ENCODE measurements around the gene CABP7. TPM values are rescaled to one million over a fixed set of nuclear protein-coding genes. Genes with fewer than 3 reads are reported as not detected.

CABP7 gene
- total RNA-seq, 2 donors from 2014 or later = not detected

DNA sequence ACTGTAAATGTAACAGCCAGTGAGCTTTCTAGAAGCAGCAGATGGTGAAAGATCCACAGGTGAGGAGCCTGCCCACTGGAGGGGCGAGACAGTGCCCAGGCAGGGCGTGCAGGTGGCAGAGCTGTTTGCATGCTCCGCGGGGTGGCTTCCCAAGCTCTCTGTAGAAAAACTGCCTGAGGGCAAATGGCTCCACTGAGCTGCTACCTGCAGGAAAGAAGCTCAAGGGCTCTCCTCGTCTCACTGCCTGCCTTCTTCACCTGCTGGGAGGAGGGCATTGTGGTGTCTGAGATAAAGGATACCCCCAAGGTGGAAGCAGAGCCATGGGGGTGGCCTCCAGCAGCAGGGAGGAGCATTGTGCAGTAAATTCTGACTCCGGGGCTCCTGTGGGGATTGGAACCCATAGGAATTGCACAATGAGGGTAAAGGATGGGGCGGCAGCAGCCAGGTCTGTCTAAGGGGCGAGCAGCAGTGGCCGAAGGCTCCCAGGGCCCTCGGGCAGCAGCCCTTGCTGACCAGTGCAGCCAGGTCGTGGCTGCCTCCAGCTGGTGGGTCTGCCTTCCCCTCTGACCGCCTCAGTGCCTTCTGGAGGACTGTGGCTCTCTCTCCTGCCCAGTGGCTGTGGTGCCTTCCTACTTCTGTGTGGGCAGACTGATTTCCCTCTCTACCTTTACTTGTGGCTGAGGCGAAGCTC is 28.0 kb upstream of the CABP7 start:
- no peak for DNase-seq (ENCODE audit: low spot score)
- Histone ChIP-seq H3K4me1 (no peaks in the 10 kb centered on the region), H3K27me3 (no peaks in the 10 kb centered on the region), H3K9me3 (no peaks in the 10 kb centered on the region), H3K36me3 (peaks cover 13% of the 10 kb centered on the region), H3K27ac (no peak overlapping the region), H3K4me3 (no peak overlapping the region)
- TF ChIP-seq, protein P1, sequence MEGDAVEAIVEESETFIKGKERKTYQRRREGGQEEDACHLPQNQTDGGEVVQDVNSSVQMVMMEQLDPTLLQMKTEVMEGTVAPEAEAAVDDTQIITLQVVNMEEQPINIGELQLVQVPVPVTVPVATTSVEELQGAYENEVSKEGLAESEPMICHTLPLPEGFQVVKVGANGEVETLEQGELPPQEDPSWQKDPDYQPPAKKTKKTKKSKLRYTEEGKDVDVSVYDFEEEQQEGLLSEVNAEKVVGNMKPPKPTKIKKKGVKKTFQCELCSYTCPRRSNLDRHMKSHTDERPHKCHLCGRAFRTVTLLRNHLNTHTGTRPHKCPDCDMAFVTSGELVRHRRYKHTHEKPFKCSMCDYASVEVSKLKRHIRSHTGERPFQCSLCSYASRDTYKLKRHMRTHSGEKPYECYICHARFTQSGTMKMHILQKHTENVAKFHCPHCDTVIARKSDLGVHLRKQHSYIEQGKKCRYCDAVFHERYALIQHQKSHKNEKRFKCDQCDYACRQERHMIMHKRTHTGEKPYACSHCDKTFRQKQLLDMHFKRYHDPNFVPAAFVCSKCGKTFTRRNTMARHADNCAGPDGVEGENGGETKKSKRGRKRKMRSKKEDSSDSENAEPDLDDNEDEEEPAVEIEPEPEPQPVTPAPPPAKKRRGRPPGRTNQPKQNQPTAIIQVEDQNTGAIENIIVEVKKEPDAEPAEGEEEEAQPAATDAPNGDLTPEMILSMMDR (IDR thresholded peaks at IDR 0.05) = no peak

DNA sequence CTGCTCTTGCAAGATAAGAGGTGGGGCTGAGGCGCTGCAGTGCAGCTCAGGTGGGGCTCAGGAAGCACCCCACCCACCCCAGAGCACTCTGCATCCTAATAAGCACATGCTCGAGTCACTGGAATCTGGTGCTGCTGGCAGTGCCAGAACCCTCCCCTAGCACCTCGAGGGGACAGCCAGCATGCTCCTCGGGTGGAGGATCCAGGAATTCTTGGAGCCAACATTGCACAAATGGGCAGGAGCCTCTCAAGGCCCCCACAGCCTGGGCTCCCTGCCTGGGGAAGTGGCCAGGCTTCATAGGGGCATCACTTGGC is 27.5 kb upstream of the CABP7 start:
- Histone ChIP-seq H3K4me3 (no peak overlapping the region), H3K27ac (no peak overlapping the region), H3K27me3 (no peaks in the 10 kb centered on the region), H3K36me3 (peaks cover 13% of the 10 kb centered on the region), H3K9me3 (no peaks in the 10 kb centered on the region), H3K4me1 (no peaks in the 10 kb centered on the region)
- no peak for DNase-seq (ENCODE audit: low spot score)
- TF ChIP-seq, protein P1 (IDR thresholded peaks at IDR 0.05) = no peak

DNA sequence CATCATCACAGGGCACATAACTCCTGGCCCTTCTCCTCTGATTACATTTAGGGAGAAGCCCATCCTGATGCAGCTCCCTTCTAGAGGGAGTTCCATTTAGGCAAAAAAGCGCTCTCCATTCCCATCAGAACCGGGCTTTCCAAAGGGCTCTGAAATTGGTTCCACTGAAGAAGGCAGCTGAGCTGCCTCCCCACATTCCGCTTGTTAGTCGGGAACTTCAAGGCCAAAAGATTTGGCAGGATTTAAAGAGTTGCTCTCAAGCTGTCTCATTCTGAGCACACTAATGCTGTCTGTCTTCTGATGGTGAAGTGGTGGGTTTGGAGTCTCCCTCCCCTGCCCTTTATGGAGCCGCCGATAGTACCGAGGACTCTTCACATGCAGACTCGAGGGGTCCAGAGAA is 26.6 kb upstream of the CABP7 start:
- TF ChIP-seq, protein P1 (IDR thresholded peaks at IDR 0.05) = no peak
- H3K4me1 ChIP-seq = no peaks in the 10 kb centered on the region
- no peak overlapping the region for H3K4me3 ChIP-seq
- no peak for DNase-seq (ENCODE audit: low spot score)
- H3K27me3 ChIP-seq = no peaks in the 10 kb centered on the region
- no peak overlapping the region for H3K27ac ChIP-seq
- H3K36me3 ChIP-seq = peaks cover 13% of the 10 kb centered on the region
- no peaks in the 10 kb centered on the region for H3K9me3 ChIP-seq

DNA sequence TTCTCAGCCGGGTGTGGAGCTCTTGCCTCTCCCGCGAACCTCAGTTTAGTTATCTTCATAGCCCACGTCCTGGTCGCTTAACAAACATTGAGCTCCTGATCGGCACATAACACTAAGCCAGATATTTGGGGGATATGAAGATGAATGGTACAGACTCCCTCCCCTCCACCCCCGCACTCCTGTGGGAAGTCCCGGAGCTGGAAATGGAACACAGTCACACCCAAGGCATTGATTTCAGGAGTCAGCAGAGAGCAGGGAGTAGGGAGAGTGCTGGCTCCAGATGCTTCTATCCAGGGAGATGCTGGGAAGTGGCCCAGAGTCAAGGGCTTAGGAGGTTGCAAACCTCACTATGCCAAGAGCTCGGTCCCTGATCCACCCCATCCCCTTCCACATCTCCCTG is 26.1 kb upstream of the CABP7 start:
- Histone ChIP-seq H3K36me3 (peaks cover 13% of the 10 kb centered on the region), H3K27me3 (no peaks in the 10 kb centered on the region), H3K4me1 (no peaks in the 10 kb centered on the region), H3K4me3 (no peak overlapping the region), H3K27ac (no peak overlapping the region), H3K9me3 (no peaks in the 10 kb centered on the region)
- DNase-seq (ENCODE audit: low spot score) = no peak
- TF ChIP-seq, protein P1 (IDR thresholded peaks at IDR 0.05) = no peak

DNA sequence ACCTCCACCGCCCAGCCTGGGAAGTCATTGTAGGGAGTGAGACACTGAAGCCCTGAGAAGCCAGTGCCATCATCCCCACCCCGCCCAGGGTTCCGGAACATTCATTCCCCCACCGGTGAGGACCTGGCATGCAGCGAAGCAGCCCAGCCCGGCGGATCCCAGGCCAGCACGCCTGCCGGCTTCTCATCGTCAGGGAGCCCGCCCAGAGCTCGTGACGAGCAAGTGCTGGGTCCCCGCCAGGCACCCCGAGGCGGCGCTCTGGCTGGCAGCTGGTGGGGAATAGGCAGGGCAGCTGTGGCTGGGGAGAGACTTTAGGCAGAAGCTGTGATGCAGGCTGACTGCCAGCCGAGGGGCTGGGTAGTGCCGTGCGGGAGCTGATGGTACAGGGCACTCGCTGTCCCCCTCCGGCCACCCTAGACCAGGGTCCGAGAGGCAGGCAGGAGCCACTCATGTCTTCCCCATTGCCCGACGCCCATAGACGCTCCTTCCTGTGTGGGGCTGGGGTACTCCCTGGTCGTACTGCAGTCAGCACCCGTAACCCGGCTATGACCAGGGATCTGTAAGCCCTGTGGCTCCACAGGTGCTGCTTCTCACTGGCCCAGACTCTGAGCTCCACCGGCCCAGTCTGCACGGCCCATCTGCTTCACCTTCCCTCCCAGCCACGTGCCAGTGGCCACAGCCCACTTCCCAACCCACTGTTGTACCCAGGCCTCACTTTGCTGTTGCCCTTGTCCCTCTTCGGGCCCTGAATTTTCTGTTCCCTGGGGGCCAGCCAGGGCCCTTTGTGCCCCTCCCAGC is 24.5 kb upstream of the CABP7 start:
- H3K27me3 ChIP-seq = no peaks in the 10 kb centered on the region
- TF ChIP-seq, protein P1 (IDR thresholded peaks at IDR 0.05) = no peak
- H3K27ac ChIP-seq = no peak overlapping the region
- no peaks in the 10 kb centered on the region for H3K9me3 ChIP-seq
- H3K4me1 ChIP-seq = no peaks in the 10 kb centered on the region
- peaks cover 13% of the 10 kb centered on the region for H3K36me3 ChIP-seq
- H3K4me3 ChIP-seq = no peak overlapping the region
- no peak for DNase-seq (ENCODE audit: low spot score)
